Tongue (tissue), 2 donors: ENCODE measurements around the gene ZNF789. TPM values are rescaled to one million over a fixed set of nuclear protein-coding genes. Genes with fewer than 3 reads are reported as not detected.

Experiments
- DNase-seq: peaks from one replicate; pipeline ENCODE4 v3.0.0-alpha.2; 2015
- total RNA-seq: library from RNA; depleted of rRNA; stranded (reverse); fragments of >200 nt; gene quantifications from one replicate; pipeline ENCODE4 v1.2.3, GENCODE V29; 2014

The ZNF789 gene
- 15.7 TPM for total RNA-seq

DNA sequence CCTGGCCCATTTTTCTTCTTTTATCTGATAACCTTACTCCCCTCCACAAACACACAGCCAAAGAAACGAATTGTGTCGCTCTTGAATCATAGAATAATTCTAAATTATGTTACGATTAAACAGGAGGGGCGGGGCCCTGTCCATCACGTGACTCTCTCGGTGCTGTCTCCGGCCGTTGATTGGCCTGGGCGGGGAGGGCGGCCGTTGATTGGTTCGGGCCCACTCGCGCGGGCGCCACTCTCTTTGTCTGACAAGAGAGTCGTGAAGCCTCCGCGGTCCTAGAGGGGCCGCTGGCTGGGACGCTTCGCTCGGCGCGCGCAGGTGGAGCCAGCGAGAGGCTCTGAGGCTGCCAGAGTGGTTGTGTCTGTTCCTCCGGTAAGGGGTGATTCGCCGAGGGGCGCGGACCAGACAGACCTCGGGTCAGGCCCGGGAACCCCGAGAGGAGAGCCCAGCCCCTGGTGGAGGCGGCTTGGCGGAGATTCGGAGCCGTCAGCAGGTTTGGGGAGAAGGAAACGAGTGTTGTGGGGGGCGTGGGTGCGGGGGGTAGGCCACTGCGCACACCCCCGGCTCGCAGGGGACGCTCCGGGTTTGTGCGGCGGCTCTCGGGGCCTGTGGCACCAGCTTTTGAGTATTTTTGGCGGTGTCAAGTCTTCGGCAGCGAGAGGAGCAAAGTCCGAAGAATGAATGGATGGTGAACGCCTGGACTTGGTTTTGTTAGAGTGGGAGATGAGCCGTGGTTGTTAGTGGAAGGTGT lies at the start of gene ZNF789:
Gene ZNF789, plus strand, starts transcription at position 330 of the 754 bp plus-strand sequence. CDS start 3,567 bp downstream, outside the sequence.
- DNase-seq: peak; percentile 99

DNA sequence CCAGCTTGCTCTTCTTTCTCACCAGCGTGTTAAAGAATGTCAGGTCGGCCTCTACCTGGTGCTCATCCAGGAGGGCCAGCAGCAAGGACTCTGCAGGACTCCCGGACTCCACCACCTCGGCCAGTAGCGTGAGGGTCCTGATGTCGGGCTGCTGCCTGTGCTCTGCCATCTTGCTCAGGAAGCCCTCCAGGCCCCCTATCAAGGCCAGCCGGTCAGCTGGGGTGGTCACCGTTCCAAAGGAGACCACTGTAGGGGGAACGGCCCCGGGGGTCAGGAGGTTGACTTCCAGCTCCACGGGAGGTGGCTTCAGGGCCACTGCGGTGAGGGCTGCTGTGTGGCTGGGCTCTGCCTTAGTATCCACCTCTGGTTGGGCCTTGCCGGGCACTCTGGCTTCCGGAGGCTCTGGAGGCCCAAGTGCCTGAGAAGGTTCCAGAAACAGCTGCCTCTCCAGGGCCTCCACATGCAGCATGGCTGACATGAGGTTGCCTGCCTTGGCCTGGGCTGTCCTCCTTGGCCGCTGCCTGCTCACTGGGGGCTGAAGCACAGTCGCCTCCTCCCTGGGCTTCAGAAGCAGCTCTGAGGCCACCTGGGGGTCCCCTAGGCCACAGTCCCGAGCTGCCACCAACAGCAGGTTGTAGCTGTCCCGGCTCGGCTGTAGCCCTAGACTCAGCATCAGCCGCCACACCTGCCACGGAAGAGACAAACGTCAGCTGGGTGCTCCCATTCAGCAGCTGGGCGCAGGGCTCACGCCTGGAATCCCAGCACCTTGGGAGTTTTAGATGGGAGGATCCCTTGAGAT lies 47.6 kb upstream of the ZNF789 start:
- no peak for DNase-seq

DNA sequence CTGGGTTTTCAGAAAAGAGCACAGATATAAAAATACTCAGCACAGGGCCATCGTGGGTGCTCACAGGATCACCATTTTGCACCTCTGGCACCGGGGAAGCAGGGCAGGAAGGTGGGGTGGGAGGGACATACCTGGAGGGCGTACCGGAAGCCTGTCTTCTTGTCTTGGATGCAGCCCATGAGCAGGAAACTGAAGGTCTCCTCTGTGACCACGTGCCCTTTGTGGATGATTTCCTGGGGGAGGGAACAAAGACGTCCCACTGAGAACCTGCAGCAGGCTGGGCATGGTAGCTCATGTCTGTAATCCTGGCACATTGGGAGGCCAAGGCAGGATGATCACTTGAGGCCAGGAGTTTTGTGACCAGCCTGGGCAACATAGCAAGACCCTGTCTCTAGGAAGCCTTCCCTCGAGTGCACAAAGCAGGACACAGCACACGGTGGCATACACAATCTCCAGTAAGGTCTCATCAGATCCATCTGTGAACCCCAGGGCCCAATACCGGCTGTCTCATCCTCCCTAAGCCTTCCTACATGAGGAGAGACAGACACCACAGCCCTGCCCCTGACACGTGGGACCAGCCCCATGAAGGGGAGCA lies 43.6 kb upstream of the ZNF789 start:
- no peak for DNase-seq

- DNase-seq: no peak
These were observed 42.9 kb upstream of the ZNF789 start for GRCh38 chr7:99429756-99430155.

- peak; percentile 43 for DNase-seq
These were observed 40.7 kb upstream of the ZNF789 start for GRCh38 chr7:99431756-99432540.

GRCh38 chr7:99433158-99433557 lies 39.5 kb upstream of the ZNF789 start:
- DNase-seq: no peak

DNA sequence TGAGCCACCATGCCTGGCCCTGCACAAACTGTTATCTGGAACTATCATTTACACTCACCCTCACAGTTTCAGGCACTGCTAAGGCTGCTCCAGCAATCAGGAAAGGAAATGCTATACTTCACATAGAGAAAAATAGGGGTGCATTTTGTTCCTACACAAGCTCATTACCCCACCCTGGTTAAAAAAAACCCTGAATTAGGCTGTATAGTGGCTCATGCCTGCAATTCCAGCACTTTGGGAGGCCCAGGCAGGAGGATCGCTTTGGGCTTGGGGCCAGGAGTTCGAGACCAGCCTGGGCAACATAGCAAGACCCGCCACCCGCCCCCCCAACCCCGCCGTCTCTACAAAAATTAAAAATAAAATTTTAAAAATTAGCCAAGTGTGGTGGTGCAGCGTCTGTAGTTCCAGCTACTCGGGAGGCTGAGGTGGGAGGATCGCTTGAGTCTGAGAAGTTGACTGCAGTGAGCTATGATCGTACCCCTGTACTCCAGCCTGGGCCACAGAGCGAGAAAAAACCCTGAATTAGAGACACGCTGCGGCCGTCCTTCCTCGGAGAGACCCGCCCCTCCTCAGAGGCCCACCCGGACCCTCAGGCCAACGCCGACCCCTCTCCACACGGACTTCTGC lies 34.6 kb upstream of the ZNF789 start:
- no peak for DNase-seq

DNA sequence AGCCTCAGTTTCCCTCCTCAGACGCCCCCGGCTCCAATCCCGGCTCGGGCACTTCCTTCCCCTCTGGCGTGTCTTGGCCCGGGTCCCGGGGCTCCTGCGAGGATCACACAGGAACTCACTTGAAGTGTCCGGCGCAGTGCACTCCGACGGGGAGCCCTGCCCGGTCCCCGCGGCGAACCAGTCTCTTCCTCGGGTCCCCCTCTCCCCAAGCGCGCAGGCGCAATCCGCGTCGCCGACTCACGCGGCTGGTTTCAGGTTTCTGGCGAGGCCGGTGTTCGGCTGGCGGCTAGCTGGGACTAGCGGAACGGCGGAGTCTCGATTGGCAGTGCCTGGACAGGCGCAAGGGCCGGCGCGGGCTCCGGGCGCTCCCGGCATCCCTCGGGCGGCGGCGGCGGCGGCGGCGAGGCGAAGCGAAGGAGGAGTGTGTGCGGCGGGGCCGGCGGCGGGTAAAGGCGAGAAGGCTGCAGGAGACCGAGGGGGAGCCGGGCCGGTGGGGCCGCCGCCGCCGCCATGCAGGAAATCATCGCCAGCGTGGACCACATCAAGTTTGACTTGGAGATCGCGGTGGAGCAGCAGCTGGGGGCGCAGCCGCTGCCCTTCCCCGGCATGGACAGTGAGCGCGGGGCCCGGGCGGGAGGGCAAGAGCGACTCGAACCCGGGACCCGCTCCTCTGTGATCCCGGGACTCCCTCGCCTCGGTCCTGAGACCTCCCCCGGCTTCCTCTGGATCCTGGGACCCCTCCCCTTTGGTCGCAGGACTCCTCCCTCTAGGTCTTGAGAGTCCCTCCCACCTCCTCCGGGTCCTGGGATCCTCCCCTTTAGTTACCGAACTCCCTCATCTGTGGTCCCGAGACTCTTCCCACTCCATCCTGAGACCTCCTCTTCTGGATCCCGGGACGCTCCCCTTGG lies 33.9 kb upstream of the ZNF789 start, which contains the start of the genes CPSF4 and PTCD1:
Gene CPSF4, plus strand, starts transcription at position 371 of the 908 bp plus-strand sequence. Its CDS starts 140 bp downstream, at position 511.
Gene PTCD1, minus strand, starts transcription at position 226 of the 908 bp plus-strand sequence. CDS start 3,556 bp downstream, outside the sequence.
- peak; percentile 98 for DNase-seq

DNA sequence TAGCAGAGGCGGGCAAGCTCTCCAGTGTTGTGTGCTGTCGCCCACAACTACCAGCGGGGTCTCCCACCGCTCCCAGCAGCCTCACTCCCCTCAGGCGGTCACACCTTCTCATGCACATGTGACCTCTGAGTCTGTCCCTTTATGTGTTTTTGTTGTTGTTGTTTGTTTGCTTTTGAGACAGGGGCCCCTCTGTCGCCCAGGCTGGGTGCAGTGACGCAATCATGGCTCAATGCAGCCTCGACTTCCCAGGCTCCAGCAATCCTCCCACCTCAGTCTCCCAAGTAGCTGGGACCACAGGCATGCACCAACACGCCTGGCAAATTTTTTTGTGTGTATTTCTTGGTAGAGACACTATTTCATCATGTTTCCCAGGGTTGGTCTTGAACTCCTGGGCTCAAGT lies 32.5 kb upstream of the ZNF789 start:
- no peak for DNase-seq

DNA sequence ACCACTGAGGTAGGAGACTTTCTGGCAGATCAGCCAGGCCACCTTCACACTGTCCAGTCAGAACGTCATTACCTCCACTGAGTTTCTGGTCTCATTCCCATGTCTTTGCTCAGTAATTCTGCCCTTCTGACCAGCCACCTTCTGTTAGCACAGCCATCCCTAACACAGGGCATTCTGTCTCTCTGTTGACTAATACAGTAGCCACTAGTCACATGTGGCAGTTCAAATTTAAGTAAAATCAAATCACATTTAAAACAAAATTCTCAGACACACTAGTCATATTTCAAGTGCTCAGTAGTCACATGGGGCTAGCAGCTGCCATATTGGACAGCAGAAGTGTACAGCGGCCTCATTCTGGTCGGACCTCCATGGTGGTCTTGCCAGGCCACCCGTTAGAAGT lies 26.6 kb upstream of the ZNF789 start:
- DNase-seq: no peak

DNA sequence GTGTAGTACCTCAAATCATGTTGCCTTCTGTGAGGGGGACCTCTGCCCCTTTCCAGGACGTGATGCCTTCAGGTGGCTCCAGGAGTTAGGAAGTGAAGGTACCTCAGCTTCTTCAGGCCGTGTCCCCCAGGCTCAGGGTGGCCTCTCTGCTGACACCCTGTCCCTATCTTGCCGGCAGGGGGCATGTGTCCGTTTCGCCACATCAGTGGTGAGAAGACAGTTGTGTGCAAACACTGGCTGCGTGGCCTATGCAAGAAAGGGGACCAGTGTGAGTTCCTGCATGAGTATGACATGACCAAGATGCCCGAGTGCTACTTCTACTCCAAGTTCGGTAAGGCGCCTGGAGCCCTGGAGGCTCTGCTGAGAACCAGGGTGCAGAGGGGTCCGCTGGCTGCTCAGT lies 24.7 kb upstream of the ZNF789 start:
- no peak for DNase-seq

- no peak for DNase-seq
These were observed 23.8 kb upstream of the ZNF789 start for GRCh38 chr7:99448855-99449254.

- DNase-seq: no peak
These were observed 23.4 kb upstream of the ZNF789 start for GRCh38 chr7:99449326-99449725.

- no peak for DNase-seq
These were observed 20.8 kb upstream of the ZNF789 start for GRCh38 chr7:99451936-99452335.

DNA sequence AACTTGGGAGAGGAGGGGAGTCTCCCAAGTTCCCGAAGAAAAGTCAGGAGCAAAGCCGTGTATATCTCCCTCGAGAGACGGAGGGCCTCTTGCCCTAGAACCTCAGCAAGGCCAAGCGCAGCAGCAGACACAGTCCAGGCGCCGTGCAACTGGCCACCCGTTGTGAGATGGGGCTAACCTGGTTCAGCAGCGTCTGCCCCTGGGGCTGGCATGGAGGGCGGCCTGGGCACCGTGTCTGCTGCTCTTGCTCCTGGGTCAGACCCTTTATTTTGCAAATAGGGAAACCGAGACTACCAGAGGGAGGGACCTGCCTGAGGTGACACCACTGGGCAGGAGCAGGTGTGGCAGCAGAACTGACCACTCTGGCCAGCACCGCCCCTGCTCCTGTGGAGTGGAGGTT lies 20.1 kb upstream of the ZNF789 start:
- no peak for DNase-seq

GRCh38 chr7:99453105-99453504 lies 19.6 kb upstream of the ZNF789 start:
- no peak for DNase-seq

DNA sequence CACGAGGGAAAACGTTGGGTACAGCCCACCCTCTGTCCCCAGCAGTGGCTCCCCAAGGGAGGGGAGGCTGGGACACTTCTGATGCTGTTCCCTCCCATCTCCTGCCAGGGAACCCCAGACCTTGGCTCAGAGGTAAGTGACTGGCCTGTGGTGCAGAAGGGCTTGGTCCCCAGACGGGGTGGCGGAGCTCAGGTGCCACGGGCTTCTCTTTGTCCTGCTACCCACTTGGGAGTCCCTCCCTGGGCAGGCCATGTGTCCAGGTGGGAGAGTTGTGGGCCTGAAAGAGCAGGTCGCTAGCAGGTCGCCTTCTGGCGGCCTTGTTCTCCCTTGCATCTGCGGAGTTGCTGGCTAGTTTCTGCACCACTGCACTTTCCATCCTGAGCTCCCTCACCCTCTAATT lies 16.8 kb upstream of the ZNF789 start:
- DNase-seq: no peak

DNA sequence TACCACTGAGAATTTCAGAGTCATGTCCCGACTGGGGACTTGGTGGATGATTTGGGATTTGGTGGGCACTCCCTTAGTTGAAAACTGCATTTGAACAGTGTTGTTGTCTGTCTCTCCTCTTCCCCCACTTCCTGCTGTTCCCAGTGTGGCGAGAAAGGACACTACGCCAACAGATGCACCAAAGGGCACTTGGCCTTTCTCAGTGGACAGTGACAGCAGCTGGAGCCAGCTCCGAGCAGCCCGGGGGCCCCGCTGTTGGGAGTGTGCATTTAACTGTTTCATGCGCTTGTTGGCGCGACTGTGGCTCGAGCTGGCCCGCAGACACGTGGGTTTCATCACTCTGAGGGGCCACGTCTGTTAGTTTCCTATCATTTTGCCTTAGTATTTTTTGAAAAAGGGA lies 16.4 kb upstream of the ZNF789 start:
- no peak for DNase-seq

DNA sequence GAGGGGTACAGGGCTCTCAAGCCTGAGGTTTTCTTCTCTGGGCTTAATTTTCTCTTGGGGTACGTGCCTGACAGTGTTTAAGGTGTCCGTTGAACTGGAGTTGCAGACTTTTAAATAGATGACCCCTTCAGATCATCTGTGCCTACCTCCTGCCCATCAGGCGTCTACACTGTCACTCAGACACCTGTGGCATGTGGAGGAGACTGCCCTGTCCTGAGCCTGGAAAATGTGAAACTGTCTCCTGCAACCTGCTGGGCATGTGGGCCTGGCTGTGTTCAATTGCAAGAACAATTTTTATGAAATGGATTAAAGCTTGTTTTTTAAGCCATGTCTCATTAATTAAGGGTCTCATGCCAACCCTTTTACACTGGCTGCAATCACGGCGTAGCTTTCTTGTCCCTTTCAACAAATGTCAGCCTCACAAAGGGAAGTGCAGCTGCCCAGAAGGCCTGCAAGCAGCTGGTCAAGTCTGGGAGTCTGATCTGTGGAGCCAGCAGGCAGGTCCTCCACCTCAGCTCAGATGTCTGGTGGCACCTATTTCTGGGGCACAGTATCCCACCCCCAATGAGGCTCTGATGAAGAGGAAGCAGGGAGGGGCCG lies 15.5 kb upstream of the ZNF789 start:
- no peak for DNase-seq
